ENCODE results near the gene SRPK3. TPM values are rescaled to one million over a fixed set of nuclear protein-coding genes. Genes with fewer than 3 reads are reported as not detected.

Gene SRPK3
- total RNA-seq, 1 donor from 2014 or later: 52.8 TPM

DNA sequence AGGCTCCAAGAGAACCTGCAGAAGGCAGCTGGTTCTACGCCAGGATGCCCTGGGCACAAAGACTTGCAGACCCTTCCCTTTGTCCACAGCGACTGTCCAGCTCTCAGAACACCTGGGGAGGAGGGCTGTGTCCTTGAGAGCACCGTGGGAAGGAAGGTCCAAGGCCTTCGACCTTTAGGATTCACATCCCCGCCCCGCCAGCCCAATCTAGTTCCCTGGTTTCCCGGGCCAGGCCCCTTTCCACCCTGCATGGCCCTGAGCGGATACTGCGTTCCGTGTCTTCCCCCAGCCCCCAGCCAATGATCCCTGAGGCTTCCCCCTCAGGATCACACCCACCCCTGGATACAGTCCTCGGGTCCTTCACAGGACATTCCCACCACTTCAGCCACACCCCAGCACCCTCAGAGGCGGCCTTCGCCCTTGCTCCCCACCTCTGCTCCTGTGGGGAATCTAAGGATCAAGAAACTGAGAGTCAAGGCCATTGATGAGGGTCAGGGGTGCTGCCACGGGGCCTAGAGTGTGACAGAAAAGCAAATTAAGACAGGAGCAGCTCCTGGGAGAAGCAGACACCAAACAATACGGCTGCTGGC lies 47.1 kb upstream of the SRPK3 start:
- peaks cover 28% of the 10 kb centered on the region for H3K36me3 ChIP-seq
- H3K4me1 ChIP-seq: peaks cover 3% of the 10 kb centered on the region
- H3K27ac ChIP-seq (replicated peaks): no peak overlapping the region
- H3K27me3 ChIP-seq (ENCODE audit: low read depth): no peaks in the 10 kb centered on the region
- intact Hi-C loops (cut with micrococcal nuclease): no loop called here
- no peak for TF ChIP-seq CTCF (IDR thresholded peaks at IDR 0.05; ENCODE audit: borderline replicate concordance)
- H3K9me3 ChIP-seq (replicated peaks): no peaks in the 10 kb centered on the region
- H3K4me3 ChIP-seq: no peak overlapping the region
- DNase-seq: no peak

DNA sequence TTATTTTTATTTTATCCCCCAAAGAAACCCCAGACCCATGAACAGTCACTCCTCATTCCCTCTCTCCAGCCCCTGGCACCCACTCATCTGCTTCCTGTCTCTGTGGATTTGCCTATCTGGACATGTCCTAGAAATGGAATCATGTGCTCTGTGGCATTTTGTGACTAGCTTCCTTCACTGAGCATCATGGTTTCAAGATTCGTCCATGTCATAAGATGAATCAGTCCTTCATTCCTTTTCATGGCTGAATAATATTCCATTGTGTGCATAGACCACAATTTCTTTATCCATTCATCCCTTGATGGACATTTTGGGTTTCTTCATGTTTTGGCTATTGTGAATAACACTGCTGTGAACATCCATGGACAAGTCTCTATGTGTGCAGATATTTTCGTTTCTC lies 46.0 kb upstream of the SRPK3 start:
- intact Hi-C loops (cut with micrococcal nuclease): no loop called here
- no peak for TF ChIP-seq CTCF (IDR thresholded peaks at IDR 0.05; ENCODE audit: borderline replicate concordance)
- peaks cover 23% of the 10 kb centered on the region for H3K36me3 ChIP-seq
- no peak for DNase-seq
- no peaks in the 10 kb centered on the region for H3K9me3 ChIP-seq (replicated peaks)
- no peak overlapping the region for H3K4me3 ChIP-seq
- no peaks in the 10 kb centered on the region for H3K27me3 ChIP-seq (ENCODE audit: low read depth)
- H3K4me1 ChIP-seq: no peaks in the 10 kb centered on the region
- no peak overlapping the region for H3K27ac ChIP-seq (replicated peaks)

DNA sequence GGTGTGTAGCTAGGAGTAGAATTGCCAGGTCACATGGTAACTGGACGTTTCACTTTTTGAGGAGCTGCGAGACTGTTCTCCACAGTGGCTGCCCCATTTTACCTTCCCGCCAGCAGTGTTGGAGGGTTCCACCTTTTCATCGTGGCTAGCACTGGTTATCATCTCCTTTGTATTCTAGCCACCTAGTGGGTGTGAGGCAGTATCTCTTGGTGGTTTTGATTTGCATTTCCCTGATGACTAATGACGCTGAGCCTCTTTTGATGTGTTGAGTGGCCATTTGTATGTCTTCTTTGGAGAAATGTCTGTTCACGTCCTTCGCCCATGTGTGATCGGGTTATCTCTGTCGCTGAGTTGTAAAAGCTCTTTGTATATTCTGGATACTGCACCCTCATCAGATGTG lies 45.6 kb upstream of the SRPK3 start:
- Histone ChIP-seq H3K27me3 (ENCODE audit: low read depth) (no peaks in the 10 kb centered on the region), H3K9me3 (replicated peaks) (no peaks in the 10 kb centered on the region), H3K36me3 (peaks cover 23% of the 10 kb centered on the region), H3K4me3 (no peak overlapping the region), H3K4me1 (no peaks in the 10 kb centered on the region), H3K27ac (replicated peaks) (no peak overlapping the region)
- TF ChIP-seq CTCF (IDR thresholded peaks at IDR 0.05; ENCODE audit: borderline replicate concordance): no peak
- no peak for DNase-seq
- intact Hi-C loops (cut with micrococcal nuclease): no loop called here

DNA sequence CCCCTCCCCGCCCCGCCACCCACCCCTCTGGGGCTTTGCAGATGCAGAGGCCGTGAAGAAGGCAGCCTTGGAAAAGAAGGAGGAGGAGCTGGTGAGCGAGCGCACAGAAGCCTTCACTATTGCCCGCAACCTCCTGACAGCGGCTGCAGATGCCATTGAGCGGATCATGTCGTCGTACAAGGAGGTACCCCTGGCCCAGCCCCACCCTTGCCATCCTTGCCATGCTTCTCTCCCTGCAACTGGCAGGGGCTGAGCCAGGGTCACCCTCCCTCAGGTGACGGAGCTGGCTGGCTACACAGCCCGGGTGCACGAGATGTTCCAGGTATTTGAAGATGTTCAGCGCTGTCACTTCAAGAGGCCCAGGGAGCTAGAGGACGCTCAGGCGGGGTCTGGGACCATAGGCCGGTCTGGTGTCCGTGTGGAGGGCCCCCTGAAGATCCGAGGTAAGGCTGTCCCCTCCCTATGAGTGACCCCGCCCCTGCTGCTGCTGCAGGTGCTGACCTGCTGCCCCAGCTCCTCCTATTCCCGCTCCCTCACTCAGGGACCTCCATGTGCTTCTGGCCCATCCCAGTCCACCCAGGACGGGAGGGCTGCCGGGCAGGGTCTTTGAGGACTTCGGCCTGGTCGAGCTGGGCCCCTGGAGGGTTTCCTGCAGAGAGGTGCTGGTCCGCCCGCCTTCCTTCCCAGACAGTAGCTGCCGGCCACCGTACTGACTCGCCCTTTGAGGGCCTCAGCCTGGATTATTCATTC lies 44.6 kb upstream of the SRPK3 start:
- H3K27me3 ChIP-seq (ENCODE audit: low read depth): no peaks in the 10 kb centered on the region
- H3K9me3 ChIP-seq (replicated peaks): no peaks in the 10 kb centered on the region
- no peak for DNase-seq
- no peak overlapping the region for H3K27ac ChIP-seq (replicated peaks)
- no peak for TF ChIP-seq CTCF (IDR thresholded peaks at IDR 0.05; ENCODE audit: borderline replicate concordance)
- H3K4me1 ChIP-seq: no peaks in the 10 kb centered on the region
- peaks cover 19% of the 10 kb centered on the region for H3K36me3 ChIP-seq
- H3K4me3 ChIP-seq: no peak overlapping the region
- intact Hi-C loops (cut with micrococcal nuclease): no loop called here

DNA sequence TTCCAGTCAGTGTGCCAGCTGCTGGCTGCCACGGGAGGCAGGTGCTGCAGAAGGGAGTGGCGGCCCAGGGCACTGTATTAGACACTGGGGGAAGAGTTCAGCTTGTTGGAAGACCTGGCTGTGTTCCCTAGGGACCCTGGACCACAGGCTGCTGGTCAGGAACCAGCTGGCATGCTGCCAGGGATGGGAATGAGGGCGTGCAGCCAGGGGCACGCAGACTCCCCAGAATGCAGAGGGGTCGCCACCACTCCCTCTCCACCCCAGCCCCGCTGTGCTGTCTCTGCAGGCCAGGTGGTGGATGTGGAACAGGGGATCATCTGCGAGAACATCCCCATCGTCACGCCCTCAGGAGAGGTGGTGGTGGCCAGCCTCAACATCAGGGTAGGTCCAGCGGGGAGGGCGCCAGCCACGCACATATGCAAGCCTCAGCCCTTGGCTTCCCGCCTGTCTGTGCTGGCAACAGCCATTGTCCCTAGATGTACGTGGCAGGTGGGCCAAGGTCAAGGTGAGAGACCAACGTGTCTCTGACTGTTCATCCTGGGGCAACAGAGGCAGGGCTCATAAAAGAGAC lies 43.9 kb upstream of the SRPK3 start:
- TF ChIP-seq CTCF (IDR thresholded peaks at IDR 0.05; ENCODE audit: borderline replicate concordance): no peak
- Histone ChIP-seq H3K36me3 (peaks cover 14% of the 10 kb centered on the region), H3K9me3 (replicated peaks) (no peaks in the 10 kb centered on the region), H3K27me3 (ENCODE audit: low read depth) (no peaks in the 10 kb centered on the region), H3K27ac (replicated peaks) (no peak overlapping the region), H3K4me3 (no peak overlapping the region), H3K4me1 (no peaks in the 10 kb centered on the region)
- DNase-seq: no peak
- intact Hi-C loops (cut with micrococcal nuclease): no loop called here

Measured in left ventricle myocardium inferior (tissue), 1 donor.